Hepatocyte (in vitro differentiated cells): ENCODE measurements around the gene OCEL1. TPM values are rescaled to one million over a fixed set of nuclear protein-coding genes. Genes with fewer than 3 reads are reported as not detected.

Experiments
- DNase-seq: peaks from one replicate; pipeline ENCODE4 v3.0.0-alpha.2; 2016; ENCODE audit warnings: low spot score
- H2AFZ ChIP-seq: fragments of 200-600 bp; sonication (generic); 2 replicates; pipeline ENCODE4 v1.6.0; 2016; ENCODE audit warnings: antibody characterized with exemption, mild to moderate bottlenecking
- H3K27ac ChIP-seq: fragments of 200-600 bp; sonication (generic); 2 replicates; pipeline ENCODE4 v1.5.1; 2016; ENCODE audit warnings: mild to moderate bottlenecking
- H3K27me3 ChIP-seq: fragments of 200-600 bp; sonication (generic); 2 replicates; pipeline ENCODE4 v1.6.1; 2016
- H3K36me3 ChIP-seq: fragments of 200-600 bp; sonication (generic); replicated peaks from 2 replicates; pipeline ENCODE4 v1.5.1; 2016; ENCODE audit warnings: low read depth; ENCODE audit not compliant: insufficient read depth
- H3K4me1 ChIP-seq: fragments of 200-600 bp; sonication (generic); 2 replicates; pipeline ENCODE4 v1.5.1; 2016; ENCODE audit warnings: mild to moderate bottlenecking, moderate library complexity; ENCODE audit not compliant: insufficient read depth
- H3K4me2 ChIP-seq: fragments of 200-600 bp; sonication (generic); 2 replicates; pipeline ENCODE4 v1.6.0; 2016
- H3K4me3 ChIP-seq: fragments of 200-600 bp; sonication (generic); 2 replicates; pipeline ENCODE4 v1.5.1; 2016; ENCODE audit warnings: mild to moderate bottlenecking
- H3K79me2 ChIP-seq: fragments of 200-600 bp; sonication (generic); 2 replicates; pipeline ENCODE4 v1.6.0; 2017; ENCODE audit warnings: mild to moderate bottlenecking
- H3K9me2 ChIP-seq: fragments of 200-600 bp; sonication (generic); replicated peaks from 2 replicates; pipeline ENCODE4 v1.6.0; 2017; ENCODE audit warnings: mild to moderate bottlenecking; ENCODE audit not compliant: insufficient read depth
- H3K9me3 ChIP-seq: fragments of 200-600 bp; sonication (generic); 2 replicates; pipeline ENCODE4 v1.5.1; 2016; ENCODE audit warnings: low read depth, mild to moderate bottlenecking
- H4K20me1 ChIP-seq: fragments of 200-600 bp; sonication (generic); 2 replicates; pipeline ENCODE4 v1.6.0; 2016; ENCODE audit warnings: mild to moderate bottlenecking; ENCODE audit not compliant: insufficient read depth, poor library complexity, severe bottlenecking
- EZH2 ChIP-seq: fragments of 200-600 bp; sonication (generic); IDR thresholded peaks from 2 replicates; pipeline ENCODE4 v1.6.1; 2016; ENCODE audit warnings: antibody characterized with exemption, mild to moderate bottlenecking, borderline replicate concordance
- EZH2phosphoT487 ChIP-seq: fragments of 200-600 bp; sonication (generic); IDR thresholded peaks from one replicate; pipeline ENCODE4 v1.6.1; 2018; ENCODE audit warnings: antibody characterized with exemption, mild to moderate bottlenecking, low read depth, moderate library complexity; ENCODE audit not compliant: unreplicated experiment, severe bottlenecking
- WGBS: methylation state at CpG from one replicate; pipeline ENCODE4 v1.1.6; 2016; ENCODE audit warnings: low lambda C conversion rate; ENCODE audit errors: missing lambda C conversion rate; 5-methylcytosine and 5-hydroxymethylcytosine counted together
- polyA plus RNA-seq: library from polyadenylated mRNA; unstranded; fragments of >200 nt; fragmentation: Nextera tagmentation; extraction: Ambion mirVana; gene quantifications from 2 replicates; pipeline ENCODE4 v1.2.1, GENCODE V29; 2016
- total RNA-seq: library from RNA; depleted of rRNA; stranded (reverse); fragments of >200 nt; gene quantifications from 2 replicates; pipeline ENCODE4 v1.2.3, GENCODE V29; 2014
- TF ChIP-seq, protein P1 (sequence below): fragments of 200-600 bp; sonication (generic); IDR thresholded peaks from 2 replicates; pipeline ENCODE4 v1.5.1; 2016; ENCODE audit warnings: antibody characterized with exemption, mild to moderate bottlenecking; ENCODE audit not compliant: poor library complexity

The OCEL1 gene
- total and polyA plus RNA-seq, 2 experiments from 2014 or later, result 9.5 to 47.7 TPM

DNA sequence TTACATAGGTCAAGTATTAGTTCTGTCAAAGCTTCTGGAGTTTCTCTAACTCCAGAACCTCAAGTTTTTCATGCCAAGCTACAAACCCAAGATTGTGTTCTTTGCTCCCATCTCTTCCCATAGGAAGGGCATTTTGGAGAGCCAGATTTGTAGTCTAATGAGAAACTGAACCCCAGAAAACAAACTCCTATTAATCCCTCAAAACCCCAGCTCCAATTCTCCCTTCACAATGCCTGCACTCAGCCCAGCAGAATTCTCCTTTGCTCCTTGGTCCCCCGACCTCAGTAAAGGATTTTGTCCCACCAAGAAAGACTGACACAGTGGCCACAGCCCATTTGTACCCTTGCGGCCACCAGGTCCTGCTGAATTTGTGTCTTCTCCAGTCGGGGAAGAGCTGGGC is 30.1 kb downstream of the OCEL1 start:
- Histone ChIP-seq H2AFZ (no peak overlapping the region), H3K4me1 (no peaks in the 10 kb centered on the region)

DNA sequence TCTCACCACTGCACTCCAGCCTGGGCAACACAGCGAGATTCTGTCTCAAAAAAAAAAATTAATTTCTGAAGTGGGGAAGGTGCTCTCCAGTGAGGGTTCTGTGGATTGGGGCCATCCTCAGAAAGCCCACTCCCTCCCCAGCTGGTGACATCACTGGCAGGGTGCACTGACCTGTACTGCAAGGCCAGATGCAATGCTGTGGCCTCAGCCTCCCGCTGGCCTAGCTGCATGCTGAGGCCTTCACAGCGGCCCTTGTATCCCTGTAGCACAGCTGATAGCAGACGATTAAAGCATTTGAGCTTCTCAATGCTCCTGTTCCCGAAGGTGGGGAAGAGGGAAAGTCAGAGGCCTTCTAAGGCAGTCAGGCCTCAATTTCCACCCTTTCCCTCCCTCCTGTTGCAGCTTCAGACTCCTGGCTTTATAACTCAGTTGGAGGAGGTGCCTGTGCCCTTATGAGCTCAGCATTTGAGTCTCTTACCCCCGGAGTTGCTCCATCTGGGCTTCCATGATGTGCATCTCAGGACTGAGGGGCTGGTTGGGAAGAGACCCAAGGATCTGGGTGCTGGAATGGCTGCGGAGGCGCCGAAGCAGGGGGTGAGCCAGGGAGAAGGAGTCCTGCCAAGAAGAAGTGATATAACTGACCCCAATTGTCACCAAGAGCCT is 33.2 kb downstream of the OCEL1 start:
- TF ChIP-seq EZH2phosphoT487, result no peak
- TF ChIP-seq EZH2, result no peak
- TF ChIP-seq, protein P1, sequence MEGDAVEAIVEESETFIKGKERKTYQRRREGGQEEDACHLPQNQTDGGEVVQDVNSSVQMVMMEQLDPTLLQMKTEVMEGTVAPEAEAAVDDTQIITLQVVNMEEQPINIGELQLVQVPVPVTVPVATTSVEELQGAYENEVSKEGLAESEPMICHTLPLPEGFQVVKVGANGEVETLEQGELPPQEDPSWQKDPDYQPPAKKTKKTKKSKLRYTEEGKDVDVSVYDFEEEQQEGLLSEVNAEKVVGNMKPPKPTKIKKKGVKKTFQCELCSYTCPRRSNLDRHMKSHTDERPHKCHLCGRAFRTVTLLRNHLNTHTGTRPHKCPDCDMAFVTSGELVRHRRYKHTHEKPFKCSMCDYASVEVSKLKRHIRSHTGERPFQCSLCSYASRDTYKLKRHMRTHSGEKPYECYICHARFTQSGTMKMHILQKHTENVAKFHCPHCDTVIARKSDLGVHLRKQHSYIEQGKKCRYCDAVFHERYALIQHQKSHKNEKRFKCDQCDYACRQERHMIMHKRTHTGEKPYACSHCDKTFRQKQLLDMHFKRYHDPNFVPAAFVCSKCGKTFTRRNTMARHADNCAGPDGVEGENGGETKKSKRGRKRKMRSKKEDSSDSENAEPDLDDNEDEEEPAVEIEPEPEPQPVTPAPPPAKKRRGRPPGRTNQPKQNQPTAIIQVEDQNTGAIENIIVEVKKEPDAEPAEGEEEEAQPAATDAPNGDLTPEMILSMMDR, result no peak
- no peaks in the 10 kb centered on the region for H4K20me1 ChIP-seq
- no peaks in the 10 kb centered on the region for H3K9me2 ChIP-seq
- H3K27me3 ChIP-seq, result no peaks in the 10 kb centered on the region
- no peak overlapping the region for H3K27ac ChIP-seq
- no peaks in the 10 kb centered on the region for H3K9me3 ChIP-seq
- H2AFZ ChIP-seq, result no peak overlapping the region
- H3K36me3 ChIP-seq, result no peaks in the 10 kb centered on the region
- no peak overlapping the region for H3K4me3 ChIP-seq
- no peaks in the 10 kb centered on the region for H3K79me2 ChIP-seq
- 96% methylated on average over 9 of the region's 9 CpGs for WGBS
- H3K4me2 ChIP-seq, result no peak overlapping the region
- no peak for DNase-seq
- H3K4me1 ChIP-seq, result no peaks in the 10 kb centered on the region

More for the DNA sequence above, 30.1 kb downstream of the OCEL1 start:
- no peaks in the 10 kb centered on the region for H3K27me3 ChIP-seq
- no peak for DNase-seq
- H3K27ac ChIP-seq, result no peak overlapping the region
- no peak overlapping the region for H3K4me2 ChIP-seq
- no peaks in the 10 kb centered on the region for H3K36me3 ChIP-seq
- H3K9me3 ChIP-seq, result no peaks in the 10 kb centered on the region
- TF ChIP-seq EZH2 (no peak), EZH2phosphoT487 (no peak)
- TF ChIP-seq, protein P1, result no peak
- WGBS, result 91% methylated on average over 3 of the region's 3 CpGs
- H3K9me2 ChIP-seq, result no peaks in the 10 kb centered on the region
- no peak overlapping the region for H3K4me3 ChIP-seq
- no peaks in the 10 kb centered on the region for H4K20me1 ChIP-seq
- H3K79me2 ChIP-seq, result no peaks in the 10 kb centered on the region

DNA sequence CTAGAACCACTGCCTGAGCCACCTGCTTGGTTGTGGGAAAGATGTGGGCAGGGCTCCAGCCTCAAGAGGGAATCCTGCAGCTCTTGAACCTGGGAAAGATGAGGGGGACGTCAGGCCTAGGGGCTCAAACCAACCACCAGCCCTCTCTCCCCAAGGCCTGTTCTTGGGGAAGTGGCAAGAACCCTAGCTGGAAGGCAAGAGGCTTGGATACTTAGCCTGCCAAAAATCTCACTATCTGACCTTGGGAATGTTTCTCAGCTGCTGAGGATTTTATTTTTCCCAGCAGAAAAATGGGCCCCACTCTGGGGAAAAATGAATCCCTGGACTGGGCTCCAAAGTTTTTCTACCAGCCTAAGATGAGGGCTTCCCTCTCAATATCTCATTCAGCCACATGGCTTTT is 33.9 kb downstream of the OCEL1 start:
- no peak for DNase-seq
- no peak overlapping the region for H3K4me3 ChIP-seq
- no peaks in the 10 kb centered on the region for H4K20me1 ChIP-seq
- no peaks in the 10 kb centered on the region for H3K9me2 ChIP-seq
- TF ChIP-seq, protein P1, result no peak
- TF ChIP-seq EZH2phosphoT487, result no peak
- no peak for TF ChIP-seq EZH2
- no peaks in the 10 kb centered on the region for H3K27me3 ChIP-seq
- H3K4me1 ChIP-seq, result no peaks in the 10 kb centered on the region
- H3K4me2 ChIP-seq, result no peak overlapping the region
- H3K27ac ChIP-seq, result no peak overlapping the region
- no peaks in the 10 kb centered on the region for H3K36me3 ChIP-seq
- H2AFZ ChIP-seq, result no peak overlapping the region
- H3K9me3 ChIP-seq, result no peaks in the 10 kb centered on the region
- 56% methylated on average over 1 of the region's 1 CpG for WGBS
- no peaks in the 10 kb centered on the region for H3K79me2 ChIP-seq
